SU-DHL-6 (cell line): ENCODE results near the gene CUEDC1.

Experiments used
- CTCF ChIP-seq: fragments of 200-600 bp; sonication (generic); IDR thresholded peaks from one replicate; pipeline ENCODE4 v1.5.1; 2017; ENCODE audit warnings: antibody characterized with exemption, mild to moderate bottlenecking, low read length, moderate library complexity; ENCODE audit not compliant: insufficient read depth, poor library complexity, severe bottlenecking
- EZH2phosphoT487 ChIP-seq: fragments of 200-600 bp; sonication (generic), shearing (Covaris generic); conservative IDR thresholded peaks from 2 replicates; pipeline ENCODE4 v1.6.1; 2018; ENCODE audit warnings: mild to moderate bottlenecking, antibody characterized with exemption, low read length, moderate library complexity, mixed read lengths

DNA sequence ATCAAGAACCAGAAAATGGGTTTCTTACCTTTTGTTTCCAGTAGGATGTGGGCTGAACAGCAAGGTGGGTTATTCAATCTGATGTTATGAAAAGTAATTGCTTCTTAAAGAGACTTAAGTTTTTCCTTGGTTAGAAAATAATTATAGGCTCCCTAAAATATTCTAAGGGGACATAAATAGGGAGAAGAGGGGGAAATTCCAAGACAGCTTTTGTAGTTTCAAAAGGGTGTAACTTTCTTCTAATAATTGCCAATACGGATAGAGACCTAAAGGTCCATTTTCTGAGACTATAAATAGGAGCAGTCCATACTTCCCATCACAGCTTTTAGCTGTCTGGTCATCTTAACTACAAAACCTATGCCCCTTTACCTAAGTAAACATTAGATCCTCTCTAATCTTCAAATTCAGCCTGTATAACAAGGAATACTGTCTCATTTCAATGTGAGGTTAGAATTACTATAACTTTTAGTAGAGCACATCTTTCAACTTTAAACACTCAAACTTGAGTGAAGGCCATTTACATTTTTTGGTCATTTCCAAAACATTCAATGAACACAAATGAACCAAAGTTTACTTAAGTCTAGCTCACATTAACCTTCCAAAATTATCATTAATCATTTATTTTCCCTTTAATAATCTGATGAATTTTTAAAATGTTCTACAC, 46.4 kb upstream of the CUEDC1 start:
- no peak for TF ChIP-seq CTCF
- no peak for TF ChIP-seq EZH2phosphoT487
